Measurements from ENCODE around the gene KCNG3.

Gene KCNG3

GRCh38 chr2:42470706-42471105 lies 23.1 kb downstream of the KCNG3 start:
- no peak for TF ChIP-seq CTCF (IDR thresholded peaks at IDR 0.05; ENCODE audit: low read depth, low read length, poor library complexity, severe bottlenecking)
- no peak for TF ChIP-seq EZH2phosphoT487 (IDR thresholded peaks at IDR 0.05; ENCODE audit: borderline replicate concordance, low read length)
- Histone ChIP-seq H3K79me2 (ENCODE audit: control insufficient read depth, low read length) (no peaks in the 10 kb centered on the region), H3K4me2 (ENCODE audit: low read length) (no peak overlapping the region), H3K27me3 (ENCODE audit: control insufficient read depth, low read length) (no peaks in the 10 kb centered on the region), H3K4me1 (ENCODE audit: control insufficient read depth, low read length) (no peaks in the 10 kb centered on the region), H3K4me3 (ENCODE audit: low read length) (no peak overlapping the region), H3K9me3 (ENCODE audit: control insufficient read depth, insufficient read depth, low read length) (no peaks in the 10 kb centered on the region), H3F3A (ENCODE audit: control insufficient read depth, insufficient read depth) (no peaks in the 10 kb centered on the region), H3K9me2 (replicated peaks; ENCODE audit: control insufficient read depth, low read length) (no peaks in the 10 kb centered on the region), H3K27ac (ENCODE audit: low read depth, low read length) (no peak overlapping the region), H4K20me1 (ENCODE audit: control insufficient read depth, insufficient read depth, low read depth, low read length) (no peaks in the 10 kb centered on the region), H3K36me3 (ENCODE audit: control insufficient read depth, low read length) (no peaks in the 10 kb centered on the region)

- Histone ChIP-seq H3K9me2 (replicated peaks; ENCODE audit: control insufficient read depth, low read length) (no peaks in the 10 kb centered on the region), H3K9me3 (ENCODE audit: control insufficient read depth, insufficient read depth, low read length) (no peaks in the 10 kb centered on the region), H3K79me2 (ENCODE audit: control insufficient read depth, low read length) (no peaks in the 10 kb centered on the region), H3K4me2 (ENCODE audit: low read length) (no peak overlapping the region), H3K36me3 (ENCODE audit: control insufficient read depth, low read length) (no peaks in the 10 kb centered on the region), H3F3A (ENCODE audit: control insufficient read depth, insufficient read depth) (no peaks in the 10 kb centered on the region), H3K4me3 (ENCODE audit: low read length) (no peak overlapping the region), H3K4me1 (ENCODE audit: control insufficient read depth, low read length) (no peaks in the 10 kb centered on the region), H3K27me3 (ENCODE audit: control insufficient read depth, low read length) (no peaks in the 10 kb centered on the region), H3K27ac (ENCODE audit: low read depth, low read length) (no peak overlapping the region), H4K20me1 (ENCODE audit: control insufficient read depth, insufficient read depth, low read depth, low read length) (no peaks in the 10 kb centered on the region)
- no peak for TF ChIP-seq CTCF (IDR thresholded peaks at IDR 0.05; ENCODE audit: low read depth, low read length, poor library complexity, severe bottlenecking)
- no peak for TF ChIP-seq EZH2phosphoT487 (IDR thresholded peaks at IDR 0.05; ENCODE audit: borderline replicate concordance, low read length)
Observed at GRCh38 chr2:42464631-42465030, 29.2 kb downstream of the KCNG3 start.

DNA sequence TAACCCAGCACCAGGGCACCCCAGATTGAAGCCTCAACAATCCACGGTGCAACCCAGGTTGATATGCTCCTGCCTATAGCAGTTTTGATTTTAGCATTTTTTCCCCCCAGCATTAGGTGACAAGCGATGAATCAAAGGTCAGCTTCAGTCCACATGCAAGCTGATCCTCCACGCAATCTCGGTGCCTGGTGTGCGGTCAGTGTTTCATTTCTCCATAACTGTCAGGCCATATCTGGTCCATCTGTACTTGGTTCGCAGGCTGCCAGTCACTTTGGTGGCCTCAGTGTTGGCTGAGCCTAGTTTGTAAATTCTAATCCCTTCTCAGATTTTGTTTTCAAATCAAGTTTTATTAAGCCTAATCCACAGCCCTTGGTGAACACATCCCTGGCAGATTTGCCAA lies 30.2 kb downstream of the KCNG3 start:
- H3K4me1 ChIP-seq (ENCODE audit: control insufficient read depth, low read length), result no peaks in the 10 kb centered on the region
- H3K27me3 ChIP-seq (ENCODE audit: control insufficient read depth, low read length), result no peaks in the 10 kb centered on the region
- H3F3A ChIP-seq (ENCODE audit: control insufficient read depth, insufficient read depth), result no peaks in the 10 kb centered on the region
- no peak overlapping the region for H3K4me2 ChIP-seq (ENCODE audit: low read length)
- H3K36me3 ChIP-seq (ENCODE audit: control insufficient read depth, low read length), result no peaks in the 10 kb centered on the region
- no peak for TF ChIP-seq CTCF (IDR thresholded peaks at IDR 0.05; ENCODE audit: low read depth, low read length, poor library complexity, severe bottlenecking)
- TF ChIP-seq EZH2phosphoT487 (IDR thresholded peaks at IDR 0.05; ENCODE audit: borderline replicate concordance, low read length), result no peak
- H4K20me1 ChIP-seq (ENCODE audit: control insufficient read depth, insufficient read depth, low read depth, low read length), result no peaks in the 10 kb centered on the region
- H3K9me3 ChIP-seq (ENCODE audit: control insufficient read depth, insufficient read depth, low read length), result no peaks in the 10 kb centered on the region
- H3K79me2 ChIP-seq (ENCODE audit: control insufficient read depth, low read length), result no peaks in the 10 kb centered on the region
- no peak overlapping the region for H3K27ac ChIP-seq (ENCODE audit: low read depth, low read length)
- no peak overlapping the region for H3K4me3 ChIP-seq (ENCODE audit: low read length)
- H3K9me2 ChIP-seq (replicated peaks; ENCODE audit: control insufficient read depth, low read length), result no peaks in the 10 kb centered on the region

- H3K9me2 ChIP-seq (replicated peaks; ENCODE audit: control insufficient read depth, low read length), result no peaks in the 10 kb centered on the region
- H3K27me3 ChIP-seq (ENCODE audit: control insufficient read depth, low read length), result peaks cover 7% of the 10 kb centered on the region; the same call in 1 of the 2 replicates
- H4K20me1 ChIP-seq (ENCODE audit: control insufficient read depth, insufficient read depth, low read depth, low read length), result no peaks in the 10 kb centered on the region
- H3K4me2 ChIP-seq (ENCODE audit: low read length), result no peak overlapping the region
- H3K36me3 ChIP-seq (ENCODE audit: control insufficient read depth, low read length), result no peaks in the 10 kb centered on the region
- TF ChIP-seq CTCF (IDR thresholded peaks at IDR 0.05; ENCODE audit: low read depth, low read length, poor library complexity, severe bottlenecking) (no peak), EZH2phosphoT487 (IDR thresholded peaks at IDR 0.05; ENCODE audit: borderline replicate concordance, low read length) (no peak)
- no peaks in the 10 kb centered on the region for H3K9me3 ChIP-seq (ENCODE audit: control insufficient read depth, insufficient read depth, low read length)
- H3F3A ChIP-seq (ENCODE audit: control insufficient read depth, insufficient read depth), result no peaks in the 10 kb centered on the region
- no peaks in the 10 kb centered on the region for H3K79me2 ChIP-seq (ENCODE audit: control insufficient read depth, low read length)
- H3K27ac ChIP-seq (ENCODE audit: low read depth, low read length), result no peak overlapping the region
- no peaks in the 10 kb centered on the region for H3K4me1 ChIP-seq (ENCODE audit: control insufficient read depth, low read length)
- no peak overlapping the region for H3K4me3 ChIP-seq (ENCODE audit: low read length)
Observed at GRCh38 chr2:42459296-42459695, 34.5 kb downstream of the KCNG3 start.
